Upper lobe of left lung (tissue), 6 donors: ENCODE data around the gene EHMT1. TPM values are rescaled to one million over a fixed set of nuclear protein-coding genes. Genes with fewer than 3 reads are reported as not detected.

ENCODE experiments used
- ATAC-seq, 2 donors: fragments of 200-7000 bp; cut with Tn5 transposase; one replicate each; pipeline ENCODE4 v1.9.1; 2022; ENCODE audit warnings: mild to moderate bottlenecking in 2 of 2, moderate library complexity in 2 of 2; ENCODE audit not compliant: low FRiP score in 2 of 2
- DNase-seq, 2 donors: peaks; one replicate each; pipeline ENCODE4 v3.0.0-alpha.2; 2019 to 2020
- H3K27ac ChIP-seq, 4 donors: fragments of 200-600 bp; sonication (generic); one replicate each; pipeline ENCODE4 v1.5.1; 2016 to 2019
- H3K27me3 ChIP-seq, 4 donors: fragments of 200-600 bp; sonication (generic); one replicate each; pipeline ENCODE4 v1.5.1; 2017 to 2019
- H3K36me3 ChIP-seq, 4 donors: fragments of 200-600 bp; sonication (generic); one replicate each; pipeline ENCODE4 v1.5.1; 2016 to 2019
- H3K4me1 ChIP-seq, 4 donors: fragments of 200-600 bp; sonication (generic); one replicate each; pipeline ENCODE4 v1.5.1; 2018 to 2019
- H3K4me3 ChIP-seq, 4 donors: fragments of 200-600 bp; sonication (generic); one replicate each; pipeline ENCODE4 v1.5.1; 2017 to 2019; ENCODE audit warnings: mild to moderate bottlenecking in 2 of 4, moderate library complexity in 1 of 4
- H3K9me3 ChIP-seq, 4 donors: fragments of 200-600 bp; sonication (generic); one replicate each; pipeline ENCODE4 v1.5.1; 2018 to 2019
- CTCF ChIP-seq, 6 experiments: fragments of 450-650 bp in 4 of 6; fragments of 200-600 bp in 2 of 6; sonication (generic) in 2 of 6; IDR thresholded peaks; one replicate each; pipeline ENCODE4 v1.5.1; 2016 to 2019; ENCODE audit warnings: antibody characterized with exemption in 6 of 6
- EP300 ChIP-seq, 4 donors: sonication (generic); formaldehyde crosslinking; IDR thresholded peaks; one replicate each; pipeline ENCODE4 v1.5.1; 2017; ENCODE audit warnings: antibody characterized with exemption in 4 of 4, control low read depth in 2 of 4
- POLR2A ChIP-seq, 4 donors: fragments of 450-650 bp; IDR thresholded peaks; one replicate each; pipeline ENCODE4 v1.5.1; 2016 to 2017; ENCODE audit warnings: antibody characterized with exemption in 4 of 4, mild to moderate bottlenecking in 2 of 4
- POLR2AphosphoS5 ChIP-seq, 2 donors: sonication (generic); formaldehyde crosslinking; IDR thresholded peaks; one replicate each; pipeline ENCODE4 v1.5.1; 2017; ENCODE audit warnings: antibody characterized with exemption in 2 of 2
- WGBS, 2 donors: methylation state at CpG; one replicate each; pipeline ENCODE4 v1.1.5; 2017 to 2018; 5-methylcytosine and 5-hydroxymethylcytosine counted together
- total RNA-seq, 6 donors: library from RNA; depleted of rRNA in 4 of 6; stranded (reverse); fragments of >200 nt in 4 of 6; gene quantifications; one replicate each; pipeline versions ENCODE4 v1.1.0 to v1.2.1, GENCODE V29; 2016 to 2021
- donor health status: DM: no; HTN: no; CAD: no; lungs with moderate emphysema.
- donor health status: DM: no; HTN: yes; CAD: no; lungs with severe emphysema.

The EHMT1 gene
- total RNA-seq, 6 donors from 2014 or later = 68.0 to 183 (median 83.6) TPM

DNA sequence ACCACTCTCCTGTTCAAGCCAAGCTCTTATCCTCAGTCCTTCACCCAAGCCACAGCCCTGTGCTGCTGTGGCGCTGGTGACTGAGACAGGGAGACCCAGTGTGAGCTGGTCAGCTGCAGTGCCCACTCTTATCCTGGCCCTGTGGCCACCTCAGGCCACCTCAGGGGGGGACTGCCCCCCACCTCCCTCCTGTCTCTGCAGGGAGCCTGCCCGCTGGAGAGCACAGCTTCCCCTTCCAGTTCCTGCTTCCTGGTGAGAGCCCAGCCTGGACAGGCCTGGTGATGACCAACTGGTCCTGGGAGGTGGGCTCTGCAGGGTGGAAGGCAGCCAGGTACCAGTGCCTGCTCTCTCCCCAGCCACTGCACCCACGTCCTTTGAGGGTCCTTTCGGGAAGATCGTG lies 5.5 kb upstream of the EHMT1 start:
- ATAC-seq (no peak), DNase-seq (peak in 1 of 2 donors; percentile 38)
- H3K4me3 ChIP-seq = no peak overlapping the region
- H3K36me3 ChIP-seq = peaks cover 12 to 32% (median 26%) of the 10 kb centered on the region in 4 donors
- 73 to 80% methylated on average over 5 of the region's 5 CpGs for WGBS, 2 donors
- no peaks in the 10 kb centered on the region for H3K9me3 ChIP-seq
- H3K27ac ChIP-seq = peak overlapping the region; percentile 87 to 94 (median 90)
- peaks cover 42 to 80% (median 55%) of the 10 kb centered on the region in 4 donors for H3K4me1 ChIP-seq
- no peaks in the 10 kb centered on the region for H3K27me3 ChIP-seq
- TF ChIP-seq POLR2AphosphoS5 (IDR thresholded peaks at IDR 0.05) (no peak), EP300 (IDR thresholded peaks at IDR 0.05) (no peak), POLR2A (IDR thresholded peaks at IDR 0.05) (no peak), CTCF (IDR thresholded peaks at IDR 0.05) (no peak)

DNA sequence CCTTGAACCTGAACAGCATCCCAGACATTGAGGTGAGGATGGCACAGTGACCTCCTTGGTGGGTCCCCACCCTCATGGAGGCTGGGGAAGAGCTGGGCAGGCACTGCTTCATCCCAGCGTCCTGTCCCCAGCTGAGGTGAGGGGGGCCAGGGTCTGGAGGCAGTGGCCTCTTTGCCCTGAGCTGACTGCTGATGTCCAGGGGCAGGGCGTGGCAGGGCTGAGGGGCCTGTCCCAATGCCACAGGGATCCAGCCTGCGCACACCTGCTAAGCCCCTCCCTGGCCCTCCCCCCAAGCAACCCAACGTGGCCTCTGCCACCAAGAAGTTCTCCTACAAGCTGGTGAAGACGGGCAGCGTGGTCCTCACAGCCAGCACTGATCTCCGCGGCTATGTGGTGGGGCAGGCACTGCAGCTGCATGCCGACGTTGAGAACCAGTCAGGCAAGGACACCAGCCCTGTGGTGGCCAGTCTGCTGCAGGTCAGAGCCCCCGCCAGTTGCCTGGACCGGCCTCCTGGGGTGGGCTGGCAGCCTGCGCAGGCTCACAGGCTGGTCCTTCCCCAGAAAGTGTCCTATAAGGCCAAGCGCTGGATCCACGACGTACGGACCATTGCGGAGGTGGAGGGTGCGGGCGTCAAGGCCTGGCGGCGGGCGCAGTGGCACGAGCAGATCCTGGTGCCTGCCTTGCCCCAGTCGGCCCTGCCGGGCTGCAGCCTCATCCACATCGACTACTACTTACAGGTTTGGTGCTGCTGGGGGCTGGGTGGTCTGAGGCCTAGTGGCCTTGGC lies 4.9 kb upstream of the EHMT1 start:
- Histone ChIP-seq H3K4me3 (no peak overlapping the region), H3K27ac (peak overlapping the region; percentile 87 to 94 (median 90)), H3K4me1 (peaks cover 39 to 74% (median 48%) of the 10 kb centered on the region in 4 donors), H3K36me3 (peaks cover 12 to 32% (median 26%) of the 10 kb centered on the region in 4 donors), H3K9me3 (no peaks in the 10 kb centered on the region), H3K27me3 (no peaks in the 10 kb centered on the region)
- DNase-seq = peak in 1 of 2 donors; percentile 77
- WGBS, 2 donors = 95 to 98% methylated on average over 17 to 27 of the region's 27 CpGs
- TF ChIP-seq POLR2AphosphoS5 (IDR thresholded peaks at IDR 0.05) (no peak), CTCF (IDR thresholded peaks at IDR 0.05) (no peak), POLR2A (IDR thresholded peaks at IDR 0.05) (no peak), EP300 (IDR thresholded peaks at IDR 0.05) (no peak)
- ATAC-seq = no peak

DNA sequence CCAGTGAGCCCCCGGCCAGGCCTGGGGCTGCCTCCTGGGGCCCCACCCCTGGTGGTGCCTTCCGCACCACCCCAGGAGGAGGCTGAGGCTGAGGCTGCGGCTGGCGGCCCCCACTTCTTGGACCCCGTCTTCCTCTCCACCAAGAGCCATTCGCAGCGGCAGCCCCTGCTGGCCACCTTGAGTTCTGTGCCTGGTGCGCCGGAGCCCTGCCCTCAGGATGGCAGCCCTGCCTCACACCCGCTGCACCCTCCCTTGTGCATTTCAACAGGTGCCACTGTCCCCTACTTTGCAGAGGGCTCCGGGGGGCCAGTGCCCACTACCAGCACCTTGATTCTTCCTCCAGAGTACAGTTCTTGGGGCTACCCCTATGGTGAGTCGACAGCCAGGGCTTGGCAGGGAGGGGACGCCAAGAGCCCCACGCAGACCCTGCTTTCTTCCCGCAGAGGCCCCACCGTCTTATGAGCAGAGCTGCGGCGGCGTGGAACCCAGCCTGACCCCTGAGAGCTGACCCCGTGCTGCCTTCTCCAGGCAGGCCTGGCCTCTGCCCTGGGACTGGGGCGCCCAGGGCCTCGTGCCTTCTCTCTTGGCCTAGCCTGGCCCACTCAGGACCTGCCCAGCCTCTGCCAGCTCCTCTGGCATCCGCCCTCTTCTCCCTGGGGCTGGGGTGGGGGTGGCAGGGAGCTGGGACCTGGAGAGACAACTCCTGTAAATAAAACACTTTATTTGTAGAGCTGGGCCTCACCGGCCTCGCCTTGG lies 4.0 kb upstream of the EHMT1 start:
- peaks cover 41 to 75% (median 49%) of the 10 kb centered on the region in 4 donors for H3K4me1 ChIP-seq
- H3K27ac ChIP-seq = peak overlapping the region; percentile 21 to 89 (median 68)
- H3K36me3 ChIP-seq = peaks cover 12 to 32% (median 26%) of the 10 kb centered on the region in 4 donors
- DNase-seq = peak in 1 of 2 donors; percentile 77
- H3K9me3 ChIP-seq = no peaks in the 10 kb centered on the region
- 91 to 94% methylated on average over 18 to 25 of the region's 25 CpGs for WGBS, 2 donors
- H3K4me3 ChIP-seq = no peak overlapping the region
- no peak for ATAC-seq
- TF ChIP-seq CTCF (IDR thresholded peaks at IDR 0.05) (no peak), EP300 (IDR thresholded peaks at IDR 0.05) (no peak), POLR2AphosphoS5 (IDR thresholded peaks at IDR 0.05) (no peak), POLR2A (IDR thresholded peaks at IDR 0.05) (no peak)
- H3K27me3 ChIP-seq = no peaks in the 10 kb centered on the region

GRCh38 chr9:137615387-137615871 lies 3.4 kb upstream of the EHMT1 start:
- Histone ChIP-seq H3K27me3 (no peaks in the 10 kb centered on the region), H3K9me3 (no peaks in the 10 kb centered on the region), H3K4me1 (peaks cover 47 to 77% (median 55%) of the 10 kb centered on the region in 4 donors), H3K36me3 (peaks cover 12 to 32% (median 26%) of the 10 kb centered on the region in 4 donors), H3K4me3 (no peak overlapping the region), H3K27ac (peak overlapping the region; percentile 21 to 89 (median 68))
- peak in 1 of 2 donors; percentile 80 for DNase-seq
- ATAC-seq = no peak
- no peak for TF ChIP-seq EP300 (IDR thresholded peaks at IDR 0.05)
- no peak for TF ChIP-seq POLR2AphosphoS5 (IDR thresholded peaks at IDR 0.05)
- no peak for TF ChIP-seq POLR2A (IDR thresholded peaks at IDR 0.05)
- no peak for TF ChIP-seq CTCF (IDR thresholded peaks at IDR 0.05)
- 95 to 100% methylated on average over 2 to 18 of the region's 19 CpGs for WGBS, 2 donors
